ENCODE measurements around the gene SLC25A21.

GRCh38 chr14:36852981-36853691 is 319.3 kb downstream of the SLC25A21 start:
- TF ChIP-seq CTCF (IDR thresholded peaks at IDR 0.05; ENCODE audit: low read length) (no peak), EZH2 (optimal IDR thresholded peaks at IDR 0.05; ENCODE audit: low read depth, low read length) (no peak)

Data from MM.1S (cell line).